ENCODE results near the gene VAMP4. TPM values are rescaled to one million over a fixed set of nuclear protein-coding genes. Genes with fewer than 3 reads are reported as not detected.

Gene VAMP4
- total RNA-seq, 1 experiment from 2014 or later = 9.3 TPM

DNA sequence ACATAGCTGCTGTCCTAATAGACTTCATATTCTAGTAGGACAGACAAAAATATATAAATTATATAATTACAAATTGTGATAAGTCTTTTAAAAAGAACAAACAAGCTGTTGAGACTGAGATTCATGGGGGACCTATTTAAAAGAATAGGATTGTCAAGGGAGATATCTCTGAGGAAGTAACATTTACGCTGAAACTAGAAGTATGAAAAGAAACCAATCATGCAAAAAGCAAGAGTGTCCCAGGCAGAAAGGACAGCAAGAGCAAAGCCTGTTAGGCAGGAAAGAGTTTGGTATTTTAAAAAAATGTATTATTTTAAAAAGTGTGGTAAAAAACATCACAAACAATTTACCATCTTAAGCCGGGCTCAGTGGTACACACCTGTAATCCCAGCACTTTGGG, 30.4 kb upstream of the VAMP4 start:
- Histone ChIP-seq H3K27me3 (ENCODE audit: control insufficient read depth, insufficient read depth, low read length) (no peaks in the 10 kb centered on the region; the same call in 1 of the 2 replicates), H3K4me1 (ENCODE audit: control insufficient read depth, insufficient read depth, low read length) (no peaks in the 10 kb centered on the region), H3K27ac (ENCODE audit: low read length) (no peak overlapping the region), H3K4me3 (ENCODE audit: low read depth in 2 of 2, low read length in 2 of 2) (no peak overlapping the region), H3K36me3 (ENCODE audit: control insufficient read depth, insufficient read depth, low read length) (no peaks in the 10 kb centered on the region), H3K9me3 (ENCODE audit: control insufficient read depth, insufficient read depth, low read depth, low read length) (no peaks in the 10 kb centered on the region)
- TF ChIP-seq REST (IDR thresholded peaks at IDR 0.05; ENCODE audit: insufficient read depth in 1 of 2, low read depth in 2 of 2, low read length in 1 of 2) = no peak
- TF ChIP-seq POLR2AphosphoS5 (IDR thresholded peaks at IDR 0.05; ENCODE audit: low read depth, low read length) = no peak
- TF ChIP-seq, protein P1, sequence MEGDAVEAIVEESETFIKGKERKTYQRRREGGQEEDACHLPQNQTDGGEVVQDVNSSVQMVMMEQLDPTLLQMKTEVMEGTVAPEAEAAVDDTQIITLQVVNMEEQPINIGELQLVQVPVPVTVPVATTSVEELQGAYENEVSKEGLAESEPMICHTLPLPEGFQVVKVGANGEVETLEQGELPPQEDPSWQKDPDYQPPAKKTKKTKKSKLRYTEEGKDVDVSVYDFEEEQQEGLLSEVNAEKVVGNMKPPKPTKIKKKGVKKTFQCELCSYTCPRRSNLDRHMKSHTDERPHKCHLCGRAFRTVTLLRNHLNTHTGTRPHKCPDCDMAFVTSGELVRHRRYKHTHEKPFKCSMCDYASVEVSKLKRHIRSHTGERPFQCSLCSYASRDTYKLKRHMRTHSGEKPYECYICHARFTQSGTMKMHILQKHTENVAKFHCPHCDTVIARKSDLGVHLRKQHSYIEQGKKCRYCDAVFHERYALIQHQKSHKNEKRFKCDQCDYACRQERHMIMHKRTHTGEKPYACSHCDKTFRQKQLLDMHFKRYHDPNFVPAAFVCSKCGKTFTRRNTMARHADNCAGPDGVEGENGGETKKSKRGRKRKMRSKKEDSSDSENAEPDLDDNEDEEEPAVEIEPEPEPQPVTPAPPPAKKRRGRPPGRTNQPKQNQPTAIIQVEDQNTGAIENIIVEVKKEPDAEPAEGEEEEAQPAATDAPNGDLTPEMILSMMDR (IDR thresholded peaks at IDR 0.05) = no peak
- no peak for TF ChIP-seq TCF7L2 (IDR thresholded peaks at IDR 0.05; ENCODE audit: low read depth, low read length)
- TF ChIP-seq SIN3A (IDR thresholded peaks at IDR 0.05; ENCODE audit: borderline replicate concordance, insufficient read depth, low read depth, low read length) = no peak
- intact Hi-C loops (cut with micrococcal nuclease; ENCODE audit: unreplicated experiment) (loop anchor here (10.0 kb wide), 1 partner anchor 128 kb away; no protein-coding TSS in a partner anchor), in situ Hi-C loops (cut with HindIII; ENCODE audit: low pct_unique_long_range_greater_than_20kb, low sequenced_read_pairs) (no loop called here)
- CTCF ChIA-PET = no interaction called here
- POLR2A ChIA-PET = no interaction called here
- DNase-seq (ENCODE audit: low read depth, low spot score) (no peak), ATAC-seq (no peak)
- BruUV-seq (replicated peaks) = no TSS peak

GRCh38 chr1:171769754-171770153, 27.9 kb upstream of the VAMP4 start:
- no peaks in the 10 kb centered on the region; the same call in 1 of the 2 replicates for H3K27me3 ChIP-seq (ENCODE audit: control insufficient read depth, insufficient read depth, low read length)
- DNase-seq (ENCODE audit: low read depth, low spot score) (no peak), ATAC-seq (no peak)
- intact Hi-C loops (cut with micrococcal nuclease; ENCODE audit: unreplicated experiment) = loop anchor here (10.0 kb wide), 1 partner anchor 125 kb away; no protein-coding TSS in a partner anchor
- in situ Hi-C loops (cut with HindIII; ENCODE audit: low pct_unique_long_range_greater_than_20kb, low sequenced_read_pairs) = no loop called here
- H3K4me1 ChIP-seq (ENCODE audit: control insufficient read depth, insufficient read depth, low read length) = no peaks in the 10 kb centered on the region
- no peak overlapping the region for H3K4me3 ChIP-seq (ENCODE audit: low read depth in 2 of 2, low read length in 2 of 2)
- CTCF ChIA-PET = no interaction called here
- no peaks in the 10 kb centered on the region for H3K36me3 ChIP-seq (ENCODE audit: control insufficient read depth, insufficient read depth, low read length)
- no peaks in the 10 kb centered on the region for H3K9me3 ChIP-seq (ENCODE audit: control insufficient read depth, insufficient read depth, low read depth, low read length)
- POLR2A ChIA-PET = no interaction called here
- TF ChIP-seq REST (IDR thresholded peaks at IDR 0.05; ENCODE audit: insufficient read depth in 1 of 2, low read depth in 2 of 2, low read length in 1 of 2) (no peak), POLR2AphosphoS5 (IDR thresholded peaks at IDR 0.05; ENCODE audit: low read depth, low read length) (no peak), TCF7L2 (IDR thresholded peaks at IDR 0.05; ENCODE audit: low read depth, low read length) (no peak), SIN3A (IDR thresholded peaks at IDR 0.05; ENCODE audit: borderline replicate concordance, insufficient read depth, low read depth, low read length) (no peak)
- TF ChIP-seq, protein P1 (IDR thresholded peaks at IDR 0.05) = no peak
- no peak overlapping the region for H3K27ac ChIP-seq (ENCODE audit: low read length)
- BruUV-seq (replicated peaks) = no TSS peak
